Activated CD8-positive, alpha-beta memory T cell treated with anti-CD3 and anti-CD28 coated beads, Interleukin-2, amount 50 U/mL, for 1 hour (primary cell): ENCODE results near the gene DUSP3.

Source experiments
- DNase-seq: peaks from one replicate; pipeline ENCODE4 v3.0.0-alpha.2; 2020; ENCODE audit errors: extremely low read depth

The DUSP3 gene

DNA sequence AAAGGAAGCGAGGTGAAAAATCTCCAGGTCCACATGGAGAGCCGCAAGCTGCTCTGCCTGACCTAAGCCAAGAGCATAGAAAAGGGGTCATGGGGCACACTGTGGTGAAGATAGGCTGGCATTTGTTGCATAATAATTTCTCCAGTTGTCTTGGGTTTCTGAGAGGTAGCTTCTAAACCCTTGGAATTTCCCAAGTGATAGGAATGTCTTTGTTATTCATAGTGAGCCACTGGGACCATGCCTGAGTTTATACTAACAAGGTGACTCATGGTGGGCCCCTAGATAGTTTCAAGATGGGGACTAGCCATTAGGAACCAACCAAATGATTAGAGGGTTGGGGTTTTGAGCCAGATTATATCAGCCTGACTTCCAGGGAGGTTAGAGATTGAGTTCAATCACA lies 45.8 kb downstream of the DUSP3 start:
- no peak for DNase-seq

- DNase-seq = no peak
These were observed 50.7 kb downstream of the DUSP3 start for GRCh38 chr17:43728081-43728480.

DNA sequence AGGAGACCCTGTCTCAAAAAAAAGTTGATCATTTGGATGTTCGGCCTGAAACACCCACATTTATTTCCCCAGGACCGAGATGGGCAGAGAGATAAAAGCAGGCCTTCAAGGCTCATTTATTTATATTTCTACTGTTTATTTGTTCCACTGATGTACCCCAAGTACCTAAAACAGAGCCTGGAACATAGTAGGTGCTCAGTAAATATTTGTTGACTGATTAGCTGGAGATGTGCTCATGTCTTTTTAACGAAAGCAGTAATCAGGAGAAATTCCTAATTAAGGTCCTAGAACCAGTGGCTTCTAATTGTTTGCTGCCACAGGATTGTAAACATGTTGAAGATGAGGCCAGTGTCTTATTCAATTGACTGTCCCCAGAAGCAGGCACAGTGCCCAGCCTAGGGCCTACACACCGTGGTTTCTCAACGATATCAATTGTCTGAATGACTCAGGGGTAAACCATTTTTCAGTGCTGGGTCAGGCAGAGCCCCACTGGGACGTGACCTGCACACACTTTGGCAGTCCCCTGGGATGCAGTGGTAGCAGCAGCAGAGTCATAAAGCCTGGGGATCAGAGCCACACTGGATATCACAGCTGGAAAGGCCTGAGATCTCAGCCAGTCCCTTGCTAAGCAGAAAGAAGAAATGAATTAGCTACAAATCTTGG lies 54.9 kb downstream of the DUSP3 start:
- no peak for DNase-seq

DNA sequence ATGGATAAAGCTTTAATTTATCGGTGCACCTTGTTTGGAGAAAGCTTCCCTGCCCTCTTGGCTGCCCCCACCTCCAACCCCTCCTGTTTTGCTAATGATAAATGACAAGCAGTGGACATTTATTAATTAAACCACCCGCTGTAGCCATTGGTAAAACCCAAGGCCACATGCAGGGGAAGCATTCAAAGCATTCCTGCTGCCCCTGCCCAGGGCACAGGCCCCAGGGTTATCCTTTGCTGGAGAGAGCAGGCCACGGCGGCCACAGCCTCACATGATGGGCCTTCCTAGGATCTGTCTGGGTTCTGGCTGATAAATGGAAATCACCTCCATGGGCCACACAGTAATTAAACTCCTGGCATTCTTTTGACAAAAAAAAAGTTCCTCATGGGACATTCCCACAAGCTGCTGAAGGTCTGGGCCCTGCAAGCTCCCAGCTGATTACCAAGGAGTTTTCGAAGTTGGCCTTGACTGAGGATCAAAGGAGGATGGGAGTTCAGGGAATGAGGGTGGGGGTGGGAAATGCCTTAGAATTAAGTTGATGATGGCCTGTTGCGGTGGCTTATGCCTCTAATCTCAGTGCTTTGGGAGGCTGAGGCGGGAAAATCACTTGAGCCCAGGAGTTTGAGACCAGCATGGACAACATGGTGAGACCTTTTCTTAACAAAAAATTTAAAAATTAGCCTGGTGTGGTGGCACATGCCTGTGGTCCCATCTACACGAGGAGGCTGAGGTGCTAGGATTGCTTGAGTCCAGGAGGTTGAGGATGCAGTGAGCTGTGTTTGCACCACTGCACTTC lies 55.7 kb downstream of the DUSP3 start:
- no peak for DNase-seq

GRCh38 chr17:43722269-43722619 lies 56.5 kb downstream of the DUSP3 start:
- no peak for DNase-seq

DNA sequence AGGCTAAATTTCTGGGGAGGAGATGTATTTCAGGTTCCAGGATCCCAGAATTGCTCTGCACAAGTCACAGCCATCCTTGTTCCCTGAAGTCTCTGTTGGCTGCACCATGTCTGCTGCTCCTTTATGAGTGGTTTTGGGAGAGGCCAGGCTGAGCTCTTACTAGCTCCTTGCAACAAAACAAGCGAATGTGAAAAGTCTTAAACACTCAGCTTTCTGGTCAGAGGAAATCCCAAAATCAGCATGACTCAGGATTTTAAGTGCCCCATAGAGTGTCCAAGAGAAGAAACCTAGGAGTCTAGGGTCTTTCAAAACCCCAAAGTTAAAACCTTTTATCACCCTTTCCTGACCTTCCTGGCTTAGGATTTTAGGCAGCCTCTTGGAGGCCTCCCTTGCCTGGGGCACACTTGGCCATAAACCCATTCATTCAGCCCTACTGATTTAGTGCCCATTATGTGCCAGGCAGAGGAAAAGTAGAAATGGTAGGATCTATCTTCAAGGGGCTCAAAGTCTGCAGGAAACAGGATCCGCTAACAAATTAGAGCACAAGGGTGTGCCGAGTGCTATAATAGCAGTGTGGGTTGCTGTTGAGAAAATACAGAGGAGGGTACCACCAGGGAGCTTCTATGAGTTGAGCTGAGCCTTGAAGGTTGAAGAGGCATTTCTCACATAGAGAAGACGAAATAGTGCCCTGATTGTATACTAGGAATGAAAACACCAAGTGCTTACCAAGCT lies 57.1 kb downstream of the DUSP3 start:
- DNase-seq = no peak

DNA sequence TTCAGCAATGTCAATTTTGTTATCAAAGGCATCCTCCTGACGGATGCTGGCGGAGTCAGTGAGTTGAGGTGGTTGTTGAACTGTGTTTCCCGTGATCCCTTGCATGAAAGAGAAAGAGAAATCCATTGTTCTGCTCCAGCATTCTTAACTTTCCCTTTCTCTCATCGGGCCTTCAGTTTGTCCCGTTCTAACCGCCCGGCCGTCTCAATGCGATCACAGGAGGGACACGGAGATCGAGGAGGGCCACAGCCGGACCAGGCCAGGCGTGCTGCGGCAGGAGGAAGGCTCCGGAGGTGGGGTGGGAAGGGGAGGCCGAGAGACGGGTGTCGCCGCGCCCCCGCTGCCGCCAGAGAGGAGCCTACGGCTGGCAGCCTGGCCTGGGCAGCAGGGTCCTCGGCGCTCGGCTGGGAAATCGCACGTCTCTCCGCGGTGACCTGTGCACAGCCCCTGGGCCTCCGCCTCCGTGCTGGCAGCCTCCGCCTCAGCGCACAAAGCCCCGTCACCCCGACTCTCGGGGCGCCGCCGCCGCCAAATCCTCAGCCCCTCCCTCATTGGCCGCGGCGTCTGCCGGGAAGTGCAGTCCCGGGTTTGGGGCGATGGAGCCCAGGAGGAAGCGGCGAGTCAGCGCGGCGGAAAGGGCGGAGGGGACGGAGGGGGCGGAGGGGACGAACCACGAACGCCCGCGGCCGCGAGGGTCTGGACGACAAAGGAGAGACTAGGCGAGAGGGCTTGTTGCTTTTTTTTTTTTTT lies 58.3 kb downstream of the DUSP3 start:
- DNase-seq = peak; percentile 8

DNA sequence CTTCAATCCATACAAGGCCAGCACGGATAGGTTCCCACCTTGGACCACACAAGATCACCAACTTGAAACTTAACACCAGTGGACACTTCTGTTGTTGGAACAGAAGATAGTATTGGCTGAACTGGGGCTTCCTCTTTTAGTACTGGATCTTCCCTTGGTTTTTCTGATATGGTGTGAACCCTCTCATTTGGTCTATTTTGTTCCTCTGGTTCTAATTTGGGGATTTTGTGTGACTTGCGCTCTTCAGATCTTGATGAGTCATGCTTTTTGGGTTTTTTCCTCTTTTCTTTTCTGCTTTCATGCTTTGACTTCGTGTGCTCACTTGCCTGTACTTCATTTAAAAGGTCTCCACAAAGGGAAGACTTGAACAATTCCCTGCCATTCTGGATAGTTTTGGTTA lies 59.2 kb downstream of the DUSP3 start:
- DNase-seq = no peak

- no peak for DNase-seq
These were observed 60.2 kb downstream of the DUSP3 start for GRCh38 chr17:43718544-43718943.

- DNase-seq = no peak
These were observed 60.9 kb downstream of the DUSP3 start for GRCh38 chr17:43717913-43718312.
